GM04503 (cell line): Measurements from ENCODE around the gene MEGF11.
A peak's percentile ranks its signal among the peaks of the same experiment; 100 is the strongest.

ENCODE experiments used
- DNase-seq: peaks from one replicate; pipeline ENCODE4 v3.0.0-alpha.2; 2012; ENCODE audit warnings: low read depth

The MEGF11 gene

GRCh38 chr15:66089049-66089448 is 164.5 kb downstream of the MEGF11 start:
- DNase-seq, result no peak

- no peak for DNase-seq
Observed at GRCh38 chr15:66085128-66085527, 168.4 kb downstream of the MEGF11 start.

GRCh38 chr15:66084704-66085103 is 168.8 kb downstream of the MEGF11 start:
- DNase-seq, result no peak

- DNase-seq, result peak; percentile 18
Observed at GRCh38 chr15:66080717-66081398, 172.7 kb downstream of the MEGF11 start.

GRCh38 chr15:66078929-66079275 is 174.6 kb downstream of the MEGF11 start:
- no peak for DNase-seq

GRCh38 chr15:66078196-66078928 is 175.2 kb downstream of the MEGF11 start:
- DNase-seq, result no peak

GRCh38 chr15:66077320-66077663 is 176.3 kb downstream of the MEGF11 start:
- DNase-seq, result no peak

- no peak for DNase-seq
Observed at GRCh38 chr15:66076591-66077319, 176.8 kb downstream of the MEGF11 start.

- DNase-seq, result no peak
Observed at GRCh38 chr15:66075947-66076346, 177.6 kb downstream of the MEGF11 start.

GRCh38 chr15:66072616-66073361 is 180.8 kb downstream of the MEGF11 start:
- DNase-seq, result peak; percentile 15

- peak; percentile 27 for DNase-seq
Observed at GRCh38 chr15:66071921-66072295, 181.6 kb downstream of the MEGF11 start.

GRCh38 chr15:66071160-66071920 is 182.2 kb downstream of the MEGF11 start:
- peak; percentile 26 for DNase-seq

GRCh38 chr15:66070220-66070934 is 183.2 kb downstream of the MEGF11 start:
- no peak for DNase-seq

- no peak for DNase-seq
Observed at GRCh38 chr15:66069751-66070150, 183.8 kb downstream of the MEGF11 start.

- no peak for DNase-seq
Observed at GRCh38 chr15:66068801-66069200, 184.7 kb downstream of the MEGF11 start.

- no peak for DNase-seq
Observed at GRCh38 chr15:66067687-66068086, 185.9 kb downstream of the MEGF11 start.

GRCh38 chr15:66066481-66066880 is 187.1 kb downstream of the MEGF11 start:
- DNase-seq, result no peak

- no peak for DNase-seq
Observed at GRCh38 chr15:66066005-66066404, 187.5 kb downstream of the MEGF11 start.

- DNase-seq, result no peak
Observed at GRCh38 chr15:66065325-66065724, 188.2 kb downstream of the MEGF11 start.

- no peak for DNase-seq
Observed at GRCh38 chr15:66063147-66063546, 190.4 kb downstream of the MEGF11 start.

GRCh38 chr15:66057089-66057488 is 196.5 kb downstream of the MEGF11 start:
- DNase-seq, result no peak
